ENCODE results near the gene TARBP2.

Gene TARBP2

DNA sequence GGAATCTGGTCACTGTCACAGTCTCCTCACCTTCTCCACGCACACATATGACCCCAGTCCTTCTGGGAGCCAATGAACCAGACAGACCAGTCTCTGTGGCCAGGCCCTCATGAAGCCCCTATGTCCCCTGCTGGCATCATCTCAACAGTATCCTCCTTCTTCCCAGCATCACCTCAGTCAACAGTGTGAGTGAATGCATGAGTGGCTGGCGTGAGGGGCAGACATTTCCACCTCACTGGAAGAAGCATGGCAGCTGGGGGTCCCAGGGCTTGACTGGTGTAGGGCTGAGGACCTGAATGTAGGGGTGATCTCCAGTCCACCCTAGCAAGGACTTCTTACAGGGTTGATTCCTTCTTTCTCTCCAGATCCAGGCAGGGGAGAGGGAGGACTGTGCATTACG, 3.6 kb upstream of the TARBP2 start:
- DNase-seq, result no peak

DNA sequence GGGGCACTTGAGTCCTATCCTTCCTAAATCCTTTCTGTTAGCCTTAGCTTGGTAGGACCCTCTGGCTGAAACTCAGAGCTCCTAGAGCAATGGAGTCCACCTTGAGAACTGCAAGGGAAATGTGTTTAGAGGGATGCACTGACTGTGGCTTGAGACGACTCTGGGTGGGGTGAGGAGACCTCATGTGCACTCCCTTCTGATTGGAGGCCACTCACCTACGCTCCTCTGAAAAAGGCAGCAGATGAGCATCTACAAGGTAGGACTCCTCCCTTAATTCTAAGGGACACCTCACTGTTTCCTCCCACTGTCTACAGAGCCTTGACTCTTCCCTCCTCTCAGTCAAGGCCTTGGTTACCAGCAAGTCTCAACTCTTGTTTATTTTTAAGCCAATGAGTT, 2.9 kb upstream of the TARBP2 start:
- DNase-seq, result no peak

DNA sequence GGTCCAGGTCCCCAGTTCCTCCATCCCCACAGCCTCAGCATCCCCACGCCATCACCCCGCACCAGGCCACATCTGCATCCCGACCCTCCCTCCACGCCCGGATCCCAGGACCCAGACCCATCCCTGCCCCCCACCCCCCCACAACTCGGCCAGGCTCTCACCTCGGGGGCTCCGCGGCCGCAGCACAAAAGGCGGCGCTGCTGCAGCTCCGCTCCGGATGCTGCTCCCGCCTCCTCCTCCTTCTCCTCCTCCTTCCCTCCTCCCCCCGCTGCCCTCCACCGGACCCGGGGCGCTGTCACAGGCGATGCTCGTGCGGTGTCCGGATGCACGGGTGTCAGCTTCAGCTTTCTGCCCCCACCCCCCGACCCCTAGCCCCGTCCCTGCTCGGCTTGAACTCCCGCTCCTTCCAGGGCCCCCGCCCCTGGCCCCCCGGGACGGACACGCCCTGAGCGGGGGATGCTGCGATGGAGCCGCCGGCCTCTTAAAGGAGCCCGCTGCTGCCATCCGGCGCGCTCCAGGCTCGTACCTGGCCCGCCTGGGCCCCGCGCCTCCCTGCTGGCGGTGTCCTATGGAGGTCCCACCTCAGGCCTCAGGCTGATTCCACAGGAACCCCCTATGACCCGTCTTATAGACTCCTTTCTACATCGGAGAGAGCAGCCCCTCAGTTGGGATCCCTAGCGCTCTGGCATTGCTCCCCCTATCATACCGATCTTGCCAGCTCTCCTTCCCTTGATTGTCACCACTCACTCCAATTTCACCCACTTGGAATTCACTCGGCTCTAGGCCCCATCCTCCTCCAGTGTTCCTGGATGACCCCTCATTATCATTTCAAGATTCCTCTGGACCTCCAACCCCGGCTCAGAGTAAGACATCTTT, 1.6 kb upstream of the TARBP2 start, which contains the start of gene MAP3K12:
TSS of gene MAP3K12 (minus strand) at position 193 of the 876 bp plus-strand sequence. CDS start 12,067 bp downstream, outside the sequence.
- DNase-seq, result peak; percentile 60

DNA sequence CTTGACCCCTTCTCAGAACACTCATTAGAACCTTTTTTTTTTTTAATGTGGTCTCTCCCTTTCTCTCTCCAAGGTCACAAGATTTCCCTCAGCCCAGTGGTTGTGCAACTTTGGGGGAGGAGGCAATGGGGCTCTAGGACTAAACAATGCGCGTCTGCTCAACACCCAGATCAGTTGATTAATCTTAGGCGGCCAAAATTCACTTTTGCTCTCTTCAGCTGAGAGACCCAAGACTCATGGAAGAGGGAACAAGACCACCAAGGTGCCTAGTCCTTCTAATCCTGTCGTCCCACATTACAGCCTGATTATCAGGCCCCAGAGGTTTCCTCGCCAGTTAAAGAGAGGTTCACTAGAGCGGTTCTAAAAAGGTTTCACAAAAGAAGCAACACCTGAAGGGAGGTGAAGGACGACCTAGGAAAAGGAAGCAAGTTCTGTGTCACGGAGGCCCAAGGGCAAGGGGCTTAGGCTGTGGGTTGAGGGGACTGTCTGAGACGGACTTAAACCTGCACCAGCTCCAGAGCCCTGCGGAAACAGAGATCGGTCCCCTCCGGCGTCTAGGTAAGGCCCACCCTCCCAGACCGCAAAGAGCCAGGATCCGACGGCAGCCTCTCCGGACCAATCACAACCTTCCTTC, 824 bp upstream of the TARBP2 start:
- no peak for DNase-seq

DNA sequence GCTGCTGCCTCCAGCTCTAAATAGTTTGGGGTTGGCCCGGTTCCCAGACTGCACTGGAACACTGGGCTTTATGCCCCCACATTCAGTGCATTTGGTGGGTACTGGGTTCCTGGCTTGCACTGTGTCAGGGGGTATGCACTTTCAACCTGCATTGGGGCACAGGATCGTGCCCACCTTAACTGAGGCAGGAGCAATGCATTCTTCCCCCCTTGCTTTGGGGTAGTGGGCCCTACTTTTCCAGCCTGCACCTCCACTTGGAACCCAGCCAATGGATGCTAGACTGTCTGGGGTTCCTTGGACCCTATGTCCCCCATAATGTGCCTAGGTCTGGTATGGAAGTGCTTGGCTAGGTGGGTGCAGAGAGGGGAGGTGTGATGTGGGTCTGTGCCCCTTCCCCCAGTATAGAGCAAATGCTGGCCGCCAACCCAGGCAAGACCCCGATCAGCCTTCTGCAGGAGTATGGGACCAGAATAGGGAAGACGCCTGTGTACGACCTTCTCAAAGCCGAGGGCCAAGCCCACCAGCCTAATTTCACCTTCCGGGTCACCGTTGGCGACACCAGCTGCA, 615 bp downstream of the TARBP2 start:
- no peak for DNase-seq

DNA sequence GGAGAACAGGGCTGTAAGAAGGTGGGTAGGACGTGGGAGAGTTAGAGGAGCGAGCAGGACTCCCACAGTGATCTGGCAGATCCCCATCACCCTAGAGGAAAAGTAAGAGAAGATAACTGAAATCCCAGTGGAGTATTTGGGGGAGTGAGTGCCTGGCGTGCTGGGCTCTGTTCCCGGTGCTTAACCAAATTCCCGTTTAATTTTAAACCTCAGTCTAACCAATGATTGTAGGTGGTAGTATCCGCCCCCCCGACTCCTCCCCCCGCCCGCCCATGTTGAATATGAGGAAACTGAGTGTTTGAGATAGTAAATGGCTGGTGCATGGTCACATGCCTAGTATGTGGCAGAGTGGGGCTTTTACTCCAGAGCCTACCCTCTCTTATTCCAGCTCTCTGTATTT, 1.2 kb downstream of the TARBP2 start:
- DNase-seq, result no peak

DNA sequence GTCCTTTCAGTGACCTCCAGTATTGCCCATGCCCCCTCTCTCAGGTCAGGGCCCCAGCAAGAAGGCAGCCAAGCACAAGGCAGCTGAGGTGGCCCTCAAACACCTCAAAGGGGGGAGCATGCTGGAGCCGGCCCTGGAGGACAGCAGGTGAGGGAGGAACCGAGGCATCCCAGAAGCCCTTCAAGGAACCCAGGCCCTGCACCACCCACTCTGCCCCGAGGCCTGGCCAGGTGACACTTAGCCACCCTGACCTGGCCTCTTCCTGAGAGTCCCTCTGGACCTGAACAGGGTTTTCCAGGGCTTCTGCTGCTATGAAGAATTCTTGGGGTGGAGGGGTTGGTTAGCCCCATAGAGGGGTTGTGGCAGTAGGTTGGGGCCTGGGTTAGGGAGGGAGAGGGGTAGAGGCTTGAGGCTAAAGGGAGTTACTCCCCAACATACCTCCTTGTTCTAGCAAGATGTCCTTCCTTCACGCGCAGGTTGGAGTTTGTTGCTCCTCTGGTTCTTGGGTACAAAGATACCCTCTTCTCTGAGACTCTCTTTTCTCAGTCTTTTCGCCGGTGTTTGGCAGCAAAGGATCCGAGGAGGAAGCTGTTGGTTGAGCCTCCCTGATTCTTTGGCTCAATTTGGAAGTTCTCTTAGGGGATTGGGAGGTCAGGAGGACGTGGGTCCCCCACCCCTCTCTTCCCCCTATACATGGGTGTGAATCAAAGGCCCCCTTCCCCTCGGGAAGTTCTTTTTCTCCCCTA, 2.1 kb downstream of the TARBP2 start:
- no peak for DNase-seq

DNA sequence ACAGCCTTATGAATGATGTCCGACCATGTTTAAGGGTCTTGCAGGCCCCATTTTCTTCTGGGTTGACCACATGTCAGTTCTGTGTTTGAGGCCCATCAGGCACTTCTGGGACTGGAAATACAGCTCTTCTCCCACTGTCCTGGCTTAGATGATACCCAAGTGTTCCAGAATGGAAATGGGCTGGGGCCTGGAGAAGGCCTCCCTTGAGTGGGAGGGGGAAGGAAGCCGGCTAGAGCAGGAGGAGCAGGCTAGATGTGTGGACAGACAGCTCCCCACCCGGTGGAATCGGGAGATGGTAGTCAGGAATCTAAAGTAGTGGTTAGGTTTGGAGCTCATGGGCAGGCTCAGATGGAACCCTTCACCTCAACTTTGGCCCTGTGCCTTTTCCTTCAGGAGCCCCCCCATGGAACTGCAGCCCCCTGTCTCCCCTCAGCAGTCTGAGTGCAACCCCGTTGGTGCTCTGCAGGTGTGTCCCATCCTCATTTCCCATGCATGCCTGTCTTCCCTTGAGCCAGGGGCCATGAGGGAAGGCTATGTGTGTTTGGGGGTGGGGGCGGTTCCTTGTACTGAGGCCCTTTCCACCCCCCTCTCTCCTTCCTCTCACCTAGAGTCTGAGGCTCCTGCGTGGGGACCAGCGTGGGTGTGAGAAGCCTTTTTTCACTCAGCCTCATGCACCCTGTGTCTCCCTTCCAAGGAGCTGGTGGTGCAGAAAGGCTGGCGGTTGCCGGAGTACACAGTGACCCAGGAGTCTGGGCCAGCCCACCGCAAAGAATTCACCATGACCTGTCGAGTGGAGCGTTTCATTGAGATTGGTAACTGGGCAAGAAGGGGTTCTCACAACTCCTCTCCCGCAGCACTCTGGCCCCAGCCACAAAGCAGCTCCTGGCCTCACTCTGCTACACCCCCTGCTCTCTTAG, 3.2 kb downstream of the TARBP2 start:
- DNase-seq, result no peak

DNA sequence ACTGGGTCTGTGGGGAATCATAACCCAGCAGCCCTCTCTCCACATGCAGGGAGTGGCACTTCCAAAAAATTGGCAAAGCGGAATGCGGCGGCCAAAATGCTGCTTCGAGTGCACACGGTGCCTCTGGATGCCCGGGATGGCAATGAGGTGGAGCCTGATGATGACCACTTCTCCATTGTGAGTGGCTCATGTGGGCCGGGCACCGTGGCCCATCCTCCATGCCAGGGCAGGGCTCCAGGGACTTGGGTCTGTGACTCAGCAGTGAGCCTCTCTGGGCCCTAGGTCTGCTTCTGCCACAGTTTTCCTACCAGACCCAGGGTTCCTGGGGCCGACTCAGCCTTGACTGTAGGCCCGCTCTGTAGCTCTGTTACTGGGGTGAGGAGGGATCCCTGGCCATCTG, 4.0 kb downstream of the TARBP2 start:
- DNase-seq, result peak; percentile 69

DNA sequence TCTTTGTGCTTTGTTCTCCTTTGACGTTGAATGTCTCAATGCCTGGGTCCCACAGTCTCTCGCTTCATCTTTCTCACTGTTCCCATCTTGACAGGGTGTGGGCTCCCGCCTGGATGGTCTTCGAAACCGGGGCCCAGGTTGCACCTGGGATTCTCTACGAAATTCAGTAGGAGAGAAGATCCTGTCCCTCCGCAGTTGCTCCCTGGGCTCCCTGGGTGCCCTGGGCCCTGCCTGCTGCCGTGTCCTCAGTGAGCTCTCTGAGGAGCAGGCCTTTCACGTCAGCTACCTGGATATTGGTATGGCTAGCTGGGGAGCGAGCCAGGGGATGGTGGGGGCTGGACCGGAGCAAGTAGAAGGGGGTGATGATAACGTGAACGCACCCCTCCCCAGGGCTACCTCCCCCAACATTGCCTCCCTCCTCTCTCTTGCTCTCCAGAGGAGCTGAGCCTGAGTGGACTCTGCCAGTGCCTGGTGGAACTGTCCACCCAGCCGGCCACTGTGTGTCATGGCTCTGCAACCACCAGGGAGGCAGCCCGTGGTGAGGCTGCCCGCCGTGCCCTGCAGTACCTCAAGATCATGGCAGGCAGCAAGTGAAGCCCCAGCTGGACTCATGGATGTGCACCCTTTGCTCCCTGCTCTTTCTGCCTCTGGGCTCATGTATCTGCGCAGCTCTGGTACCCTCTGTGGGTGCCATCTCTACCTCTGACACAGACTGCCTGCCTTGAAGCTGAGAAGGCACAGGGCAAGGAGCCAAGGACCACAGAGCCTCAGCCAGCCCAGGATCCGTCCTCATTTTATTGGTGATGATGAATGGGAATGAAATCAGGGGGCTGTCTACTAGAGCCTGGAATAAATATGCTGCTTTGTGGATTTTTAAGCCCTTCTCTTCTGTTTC, 4.7 kb downstream of the TARBP2 start:
- peak; percentile 82 for DNase-seq

DNA sequence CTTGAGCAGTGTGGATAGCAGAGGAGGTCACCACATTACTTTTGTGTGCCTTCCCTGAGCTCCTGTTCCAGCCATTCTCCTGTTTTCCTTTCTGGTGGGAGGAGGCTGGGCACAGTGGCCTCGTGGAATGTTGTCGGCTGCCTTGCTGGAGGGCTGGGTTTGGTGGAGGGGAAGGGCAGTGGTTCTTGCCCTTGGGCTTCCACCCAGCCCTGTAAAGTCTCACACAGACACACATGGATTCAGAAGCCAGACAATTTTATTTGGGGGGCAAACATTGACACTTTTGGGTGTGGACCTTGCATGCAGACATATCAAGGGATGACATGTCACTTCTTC, 5.3 kb downstream of the TARBP2 start:
- DNase-seq, result no peak

DNA sequence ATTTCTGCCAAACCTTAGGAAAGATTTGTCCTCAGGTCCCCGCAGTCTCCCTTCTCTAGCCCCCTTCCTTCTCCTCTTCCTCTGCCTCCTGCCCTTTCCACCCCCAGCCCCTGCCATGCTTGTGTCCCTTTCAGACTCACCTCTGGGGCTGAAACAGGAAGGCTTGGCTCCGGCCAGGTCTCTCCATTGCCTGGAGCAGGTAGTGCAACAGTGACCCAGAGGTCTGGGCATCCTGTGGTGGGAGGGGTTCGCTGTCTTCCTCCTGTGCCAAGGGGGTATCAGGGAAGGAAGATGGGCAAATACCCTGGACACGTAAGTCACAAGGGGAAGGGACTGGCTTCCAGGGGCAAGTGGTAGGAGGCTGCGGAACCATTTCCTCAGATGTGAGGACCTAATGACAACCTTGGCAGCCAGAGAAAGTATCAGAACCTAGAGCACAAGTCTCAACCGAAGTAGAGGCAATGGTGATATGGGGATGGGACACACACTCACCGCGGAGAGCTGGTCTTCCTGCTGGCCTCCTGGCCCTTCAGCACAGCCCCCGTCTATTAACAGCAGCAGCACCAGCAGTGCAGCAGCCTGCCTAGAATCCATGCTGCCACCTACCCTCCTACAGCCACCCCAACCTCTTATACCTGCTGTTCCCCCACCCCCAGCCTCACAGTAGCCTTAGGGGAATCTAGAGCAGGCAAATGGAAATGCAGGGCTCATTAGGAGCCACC, 6.0 kb downstream of the TARBP2 start, which contains the start of gene NPFF:
TSS of gene NPFF (minus strand) at position 604 of the 722 bp plus-strand sequence. CDS start at position 594, 10 bp downstream.
- no peak for DNase-seq

DNA sequence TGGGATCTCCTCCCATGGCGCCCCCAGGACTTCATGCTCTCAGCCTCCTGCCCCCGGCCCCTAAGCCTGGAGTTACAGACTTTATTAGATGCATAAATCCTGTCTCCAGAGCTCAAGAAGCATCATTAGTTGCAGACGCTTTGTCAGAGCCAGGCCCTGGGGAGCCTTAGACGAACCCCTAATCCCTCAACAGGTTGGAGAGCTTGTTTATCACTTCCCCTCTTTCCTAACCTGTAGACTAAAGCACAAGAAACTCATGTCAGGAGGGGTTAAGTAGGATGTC, 6.5 kb downstream of the TARBP2 start:
- DNase-seq, result no peak

DNA sequence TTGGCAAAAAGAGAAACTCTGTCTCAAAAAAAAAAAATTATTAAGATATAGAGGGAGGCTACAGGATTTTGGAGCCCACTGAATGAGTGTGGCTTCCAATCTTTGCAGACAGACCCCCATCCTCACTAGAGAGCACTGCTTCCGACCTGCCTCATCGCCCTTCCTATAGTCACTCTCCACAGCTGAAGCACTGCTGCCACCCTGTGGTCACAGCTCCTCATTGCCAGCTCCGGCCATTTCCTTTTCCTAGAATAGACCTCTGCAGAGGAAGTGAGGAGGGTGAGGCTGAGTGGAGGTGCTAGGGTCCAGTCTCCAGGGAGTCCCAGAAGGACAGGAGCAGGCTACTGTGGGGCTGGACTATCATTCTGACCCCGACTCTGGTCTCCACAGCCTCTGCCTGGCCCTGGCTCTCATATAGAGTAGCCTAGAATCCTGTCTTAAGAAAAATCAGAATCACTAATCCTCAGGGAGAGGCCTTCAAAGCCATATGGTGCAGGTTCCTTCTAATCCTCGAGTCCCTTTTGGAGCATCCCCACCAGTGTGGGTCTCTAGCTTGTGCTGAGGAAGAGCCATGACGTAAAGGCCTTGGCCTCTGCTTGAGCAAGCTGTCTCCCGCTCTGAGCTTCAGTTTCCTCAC, 7.6 kb downstream of the TARBP2 start:
- DNase-seq, result peak; percentile 77

DNA sequence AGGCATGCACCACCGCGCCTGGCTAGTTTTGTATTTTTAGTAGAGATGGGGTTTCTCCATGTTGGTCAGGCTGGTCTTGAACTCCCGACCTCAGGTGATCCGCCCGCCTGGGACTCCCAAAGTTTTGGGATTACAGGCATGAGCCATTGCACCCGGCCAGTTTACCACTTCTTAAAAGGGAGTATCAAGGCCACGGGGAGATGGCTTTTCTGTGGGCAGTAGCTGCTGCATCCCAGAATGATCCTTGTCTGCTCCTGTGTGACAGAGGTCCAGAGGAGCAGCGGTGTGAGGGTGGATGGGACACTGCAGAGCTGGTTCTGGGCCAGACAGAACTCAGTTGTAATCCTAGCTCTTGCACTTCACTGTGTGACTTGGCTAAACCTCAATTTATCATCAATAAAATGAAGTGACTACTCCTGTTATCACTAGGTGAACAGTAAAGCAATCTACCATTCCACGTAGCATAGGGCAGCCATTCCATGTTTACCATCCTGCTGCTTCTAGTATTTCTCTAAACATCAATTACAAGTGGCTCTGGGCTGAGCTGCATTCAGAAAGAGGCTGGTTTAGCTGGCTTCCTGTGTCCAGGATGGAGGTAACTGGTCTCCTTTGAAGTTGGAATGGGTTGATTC, 9.2 kb downstream of the TARBP2 start:
- no peak for DNase-seq

DNA sequence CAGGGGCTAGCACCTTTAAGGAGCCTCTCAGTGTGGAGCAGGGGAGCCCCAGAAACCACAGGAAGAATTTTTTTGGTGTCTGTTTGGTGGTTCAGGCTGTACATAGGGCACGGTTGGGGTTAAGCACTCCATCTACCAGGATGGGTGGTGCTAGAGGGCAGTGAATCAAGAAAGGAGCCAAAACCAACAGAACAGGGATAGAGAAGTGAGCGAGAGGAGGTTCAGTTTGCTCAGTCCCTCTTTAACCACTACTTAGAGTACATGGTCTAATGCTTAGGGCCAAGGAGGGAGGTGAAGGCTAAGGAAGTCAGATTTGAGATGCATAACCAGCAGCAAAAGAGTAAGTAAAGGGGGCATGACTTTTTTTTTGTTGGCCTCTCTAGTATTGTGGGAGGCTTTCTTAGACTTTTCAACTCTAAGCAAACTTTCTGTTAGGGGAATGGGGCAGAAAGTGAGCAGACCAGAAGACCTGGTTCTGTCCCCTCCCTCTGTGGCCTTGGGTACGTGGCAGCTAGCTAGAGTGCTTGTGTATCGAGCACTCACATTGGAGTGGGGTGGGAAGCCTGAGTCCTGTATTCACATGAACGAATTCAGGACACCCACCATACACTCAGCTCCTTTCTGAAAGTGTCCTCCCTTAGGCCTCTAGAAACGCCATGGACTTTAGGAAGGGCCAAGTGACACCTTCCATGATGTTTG, 12.8 kb downstream of the TARBP2 start:
- no peak for DNase-seq

DNA sequence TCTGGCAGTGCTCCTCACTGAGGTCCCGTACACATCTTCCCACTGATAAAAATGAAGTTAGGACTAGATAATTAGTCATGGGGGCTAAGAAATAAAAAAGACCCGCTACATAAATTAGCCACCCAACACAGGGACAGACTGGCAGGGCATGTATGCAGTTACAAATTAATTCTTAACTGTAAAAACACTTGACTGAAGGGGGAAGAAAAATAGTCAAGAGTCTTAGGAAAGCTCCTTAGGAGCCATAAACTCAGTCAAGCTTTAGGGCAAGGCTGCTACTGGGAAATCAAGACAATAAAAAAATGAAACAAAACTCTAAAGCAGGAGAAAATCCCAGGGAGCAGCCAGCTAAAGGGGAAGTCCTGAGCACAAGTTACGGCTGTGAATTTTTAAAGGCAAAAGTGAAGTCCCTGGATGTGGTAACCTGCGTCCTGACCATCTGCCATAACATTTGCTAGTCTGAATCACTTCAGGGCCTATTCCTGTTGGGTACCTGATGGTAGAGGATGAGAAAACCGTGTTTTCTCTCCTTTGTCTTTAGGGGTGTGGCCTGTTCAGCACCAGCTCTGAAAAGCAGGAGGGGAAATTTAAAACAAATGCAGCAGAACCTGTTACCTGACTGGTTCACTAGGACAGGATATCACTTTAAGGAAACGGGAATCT, 13.7 kb downstream of the TARBP2 start:
- DNase-seq, result no peak

DNA sequence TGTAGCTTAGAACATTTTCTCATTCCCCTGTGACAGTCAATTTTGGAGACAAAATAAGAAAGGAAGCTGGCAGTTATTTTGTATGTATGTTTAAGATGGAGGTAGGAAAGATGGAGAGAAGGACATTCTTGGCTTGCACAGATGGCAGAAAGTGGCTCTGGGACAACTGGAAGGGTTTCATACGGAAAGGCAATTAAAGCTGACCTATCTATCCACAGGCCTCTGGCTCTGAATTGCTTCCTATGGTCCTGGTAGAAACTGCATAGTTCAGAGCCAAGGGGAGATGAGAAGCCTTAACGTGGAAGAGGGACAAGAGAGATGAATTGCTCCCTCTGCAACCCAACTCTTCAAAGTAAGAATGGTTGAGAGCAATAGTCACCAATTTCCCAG, 14.2 kb downstream of the TARBP2 start:
- DNase-seq, result no peak

All from T1000 (cell line).